Common myeloid progenitor, CD34-positive (primary cell): ENCODE results near the gene SALL3.

Source experiments
- CTCF ChIA-PET: fragments of 350-600 bp; sonication (Branson Sonifier 250); formaldehyde crosslinking; loops from one replicate; lab custom pipeline; 2021; ENCODE audit warnings: antibody characterized with exemption; lab: Charles Lee
- POLR2A ChIA-PET: fragments of 350-600 bp; sonication (Branson Sonifier 250); formaldehyde crosslinking; loops from one replicate; lab custom pipeline; 2021; ENCODE audit warnings: antibody characterized with exemption; lab: Charles Lee
- DNase-seq, 3 donors: peaks; one replicate each; pipeline versions ENCODE4 v3.0.0 to v3.0.0-alpha.2; 2013
- H3K27ac ChIP-seq, 2 experiments: 1 replicate in 1 of 2; 2 replicates in 1 of 2; pipeline ENCODE4 v1.7.0; 2013; ENCODE audit warnings: inconsistent platforms in 2 of 2, low read length in 2 of 2, mild to moderate bottlenecking in 2 of 2, low read depth in 1 of 2, moderate library complexity in 1 of 2; ENCODE audit not compliant: severe bottlenecking in 2 of 2, insufficient read depth in 1 of 2, poor library complexity in 1 of 2
- H3K27me3 ChIP-seq, 5 experiments: replicated peaks in 2 of 5; 1 replicate in 3 of 5; 2 replicates in 2 of 5; pipeline versions ENCODE4 v1.6.1 to v1.7.0; 2013; ENCODE audit warnings: low read length in 4 of 5, mild to moderate bottlenecking in 2 of 5, moderate library complexity in 2 of 5, inconsistent platforms in 1 of 5; ENCODE audit not compliant: insufficient read depth in 5 of 5, control insufficient read depth in 4 of 5
- H3K36me3 ChIP-seq, 4 experiments: 1 replicate in 2 of 4; 2 replicates in 2 of 4; pipeline versions ENCODE4 v1.6.1 to v1.7.0; 2013; ENCODE audit warnings: low read length in 3 of 4, control low read depth in 1 of 4, mild to moderate bottlenecking in 1 of 4; ENCODE audit not compliant: control insufficient read depth in 4 of 4, insufficient read depth in 4 of 4
- H3K4me1 ChIP-seq, 4 experiments: 1 replicate in 3 of 4; 2 replicates in 1 of 4; pipeline versions ENCODE4 v1.6.1 to v1.7.1; 2013; ENCODE audit warnings: low read length in 3 of 4, mild to moderate bottlenecking in 3 of 4, control low read depth in 1 of 4, inconsistent platforms in 1 of 4, moderate library complexity in 1 of 4; ENCODE audit not compliant: control insufficient read depth in 4 of 4, insufficient read depth in 4 of 4; ENCODE audit errors: control extremely low read depth in 1 of 4
- H3K4me3 ChIP-seq, 7 experiments: 1 replicate in 4 of 7; 2 replicates in 3 of 7; pipeline versions ENCODE4 v1.5.1 to v1.7.0; 2013; ENCODE audit warnings: mild to moderate bottlenecking in 7 of 7, low read length in 6 of 7, moderate library complexity in 6 of 7, inconsistent platforms in 2 of 7, low read depth in 2 of 7, control low read depth in 1 of 7; ENCODE audit not compliant: insufficient read depth in 4 of 7, control insufficient read depth in 1 of 7; ENCODE audit errors: extremely low read depth in 1 of 7
- H3K9me3 ChIP-seq, 5 experiments: 1 replicate in 4 of 5; 2 replicates in 1 of 5; pipeline versions ENCODE4 v1.6.1 to v1.7.1; 2013; ENCODE audit warnings: low read length in 4 of 5, mild to moderate bottlenecking in 2 of 5, inconsistent platforms in 1 of 5, low read depth in 1 of 5, moderate library complexity in 1 of 5; ENCODE audit not compliant: control insufficient read depth in 4 of 5, insufficient read depth in 2 of 5; ENCODE audit errors: control extremely low read depth in 1 of 5
- whole genome bisulfite sequencing: methylation state at CpG from one replicate; pipeline ENCODE4 v1.1.5; 2013; ENCODE audit not compliant: insufficient coverage; 5-methylcytosine and 5-hydroxymethylcytosine counted together

The SALL3 gene

GRCh38 chr18:78948707-78949106 lies 30.9 kb upstream of the SALL3 start:
- POLR2A ChIA-PET, result no interaction called here
- CTCF ChIA-PET, result no interaction called here
- H3K36me3 ChIP-seq, result no peaks in the 10 kb centered on the region
- DNase-seq, result no peak
- H3K27ac ChIP-seq, result no peak overlapping the region
- H3K4me3 ChIP-seq, result no peak overlapping the region
- peaks cover 0 to 18% (median 0%) of the 10 kb centered on the region in 5 experiments for H3K27me3 ChIP-seq
- H3K9me3 ChIP-seq, result peaks cover 0 to 9% (median 0%) of the 10 kb centered on the region in 5 experiments
- WGBS, result 94% methylated on average over 13 of the region's 13 CpGs
- H3K4me1 ChIP-seq, result no peaks in the 10 kb centered on the region

GRCh38 chr18:78949216-78949615 lies 30.4 kb upstream of the SALL3 start:
- POLR2A ChIA-PET, result no interaction called here
- 92% methylated on average over 17 of the region's 17 CpGs for WGBS
- Histone ChIP-seq H3K4me1 (no peaks in the 10 kb centered on the region), H3K36me3 (no peaks in the 10 kb centered on the region), H3K27me3 (peaks cover 0 to 18% (median 0%) of the 10 kb centered on the region in 5 experiments), H3K27ac (no peak overlapping the region), H3K9me3 (peaks cover 0 to 9% (median 0%) of the 10 kb centered on the region in 5 experiments), H3K4me3 (no peak overlapping the region)
- CTCF ChIA-PET, result no interaction called here
- no peak for DNase-seq

- ChIA-PET CTCF (no interaction called here), POLR2A (no interaction called here)
- no peak overlapping the region for H3K27ac ChIP-seq
- H3K4me1 ChIP-seq, result no peaks in the 10 kb centered on the region
- peaks cover 0 to 9% (median 0%) of the 10 kb centered on the region in 5 experiments for H3K9me3 ChIP-seq
- H3K36me3 ChIP-seq, result no peaks in the 10 kb centered on the region
- peaks cover 0 to 16% (median 0%) of the 10 kb centered on the region in 5 experiments for H3K27me3 ChIP-seq
- 89% methylated on average over 10 of the region's 10 CpGs for WGBS
- DNase-seq, result no peak
- H3K4me3 ChIP-seq, result no peak overlapping the region
Measured at GRCh38 chr18:78950386-78950785, 29.2 kb upstream of the SALL3 start.

GRCh38 chr18:78953566-78953965 lies 26.1 kb upstream of the SALL3 start:
- H3K4me1 ChIP-seq, result no peaks in the 10 kb centered on the region
- no peaks in the 10 kb centered on the region for H3K36me3 ChIP-seq
- CTCF ChIA-PET, result no interaction called here
- no peak for DNase-seq
- POLR2A ChIA-PET, result no interaction called here
- 85% methylated on average over 16 of the region's 17 CpGs for WGBS
- peaks cover 0 to 2% (median 0%) of the 10 kb centered on the region in 5 experiments for H3K27me3 ChIP-seq
- no peak overlapping the region for H3K4me3 ChIP-seq
- no peak overlapping the region for H3K27ac ChIP-seq
- H3K9me3 ChIP-seq, result peaks cover 0 to 9% (median 0%) of the 10 kb centered on the region in 5 experiments

- Histone ChIP-seq H3K27me3 (no peaks in the 10 kb centered on the region), H3K36me3 (no peaks in the 10 kb centered on the region), H3K4me1 (no peaks in the 10 kb centered on the region), H3K4me3 (no peak overlapping the region), H3K27ac (no peak overlapping the region), H3K9me3 (peaks cover 0 to 9% (median 0%) of the 10 kb centered on the region in 5 experiments)
- CTCF ChIA-PET, result no interaction called here
- 85% methylated on average over 17 of the region's 17 CpGs for WGBS
- DNase-seq, result no peak
- POLR2A ChIA-PET, result no interaction called here
Measured at GRCh38 chr18:78955051-78955450, 24.6 kb upstream of the SALL3 start.

GRCh38 chr18:78957140-78957539 lies 22.5 kb upstream of the SALL3 start:
- ChIA-PET CTCF (no interaction called here), POLR2A (no interaction called here)
- H3K4me3 ChIP-seq, result no peak overlapping the region
- WGBS, result 96% methylated on average over 11 of the region's 14 CpGs
- no peaks in the 10 kb centered on the region for H3K27me3 ChIP-seq
- no peak overlapping the region for H3K27ac ChIP-seq
- no peak for DNase-seq
- no peaks in the 10 kb centered on the region for H3K4me1 ChIP-seq
- H3K9me3 ChIP-seq, result peaks cover 0 to 1% (median 0%) of the 10 kb centered on the region in 5 experiments
- no peaks in the 10 kb centered on the region for H3K36me3 ChIP-seq

GRCh38 chr18:78960709-78961108 lies 18.9 kb upstream of the SALL3 start:
- Histone ChIP-seq H3K36me3 (no peaks in the 10 kb centered on the region), H3K4me1 (no peaks in the 10 kb centered on the region), H3K27me3 (no peaks in the 10 kb centered on the region), H3K4me3 (no peak overlapping the region), H3K27ac (no peak overlapping the region), H3K9me3 (peaks cover 0 to 10% (median 0%) of the 10 kb centered on the region in 5 experiments)
- CTCF ChIA-PET, result no interaction called here
- POLR2A ChIA-PET, result no interaction called here
- DNase-seq, result no peak
- 94% methylated on average over 5 of the region's 6 CpGs for WGBS
